ENCODE measurements around the gene FADS6.

The FADS6 gene

DNA sequence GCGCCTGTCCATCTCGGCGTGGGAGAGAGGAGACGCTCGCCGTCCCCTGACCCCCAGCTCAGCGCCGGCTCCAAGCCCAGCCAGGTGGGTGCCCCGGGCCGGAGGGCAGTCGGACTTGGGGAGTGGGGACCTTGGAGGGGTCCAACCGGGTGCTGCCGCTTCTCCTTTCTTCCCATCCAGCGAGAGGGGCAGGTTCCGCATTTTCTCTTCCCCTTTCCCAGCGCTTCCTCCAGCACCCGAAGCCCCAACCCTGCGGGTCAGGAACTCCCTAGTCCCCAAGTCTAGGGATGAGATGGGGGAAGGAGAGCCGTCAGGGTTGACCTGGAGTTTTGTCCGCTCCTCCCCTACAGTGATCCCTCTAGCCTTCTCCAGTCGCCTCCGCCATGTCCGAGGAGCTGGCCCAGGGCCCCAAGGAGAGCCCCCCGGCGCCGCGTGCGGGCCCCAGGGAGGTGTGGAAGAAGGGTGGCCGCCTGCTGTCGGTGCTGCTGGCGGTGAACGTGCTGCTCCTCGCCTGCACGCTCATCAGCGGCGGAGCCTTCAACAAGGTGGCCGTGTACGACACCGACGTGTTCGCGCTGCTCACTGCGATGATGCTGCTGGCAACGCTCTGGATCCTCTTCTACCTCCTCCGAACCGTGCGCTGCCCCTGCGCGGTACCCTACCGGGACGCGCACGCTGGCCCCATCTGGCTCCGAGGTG, 31.0 kb upstream of the FADS6 start, which contains the start of gene OTOP2:
Gene OTOP2, plus strand, starts transcription at position 24 of the 699 bp plus-strand sequence. Its CDS starts 360 bp downstream, at position 384.
- no peak within 1 kb of the TSS for H3K4me3 ChIP-seq (ENCODE audit: low read depth, low read length)
- TF ChIP-seq, protein P1, sequence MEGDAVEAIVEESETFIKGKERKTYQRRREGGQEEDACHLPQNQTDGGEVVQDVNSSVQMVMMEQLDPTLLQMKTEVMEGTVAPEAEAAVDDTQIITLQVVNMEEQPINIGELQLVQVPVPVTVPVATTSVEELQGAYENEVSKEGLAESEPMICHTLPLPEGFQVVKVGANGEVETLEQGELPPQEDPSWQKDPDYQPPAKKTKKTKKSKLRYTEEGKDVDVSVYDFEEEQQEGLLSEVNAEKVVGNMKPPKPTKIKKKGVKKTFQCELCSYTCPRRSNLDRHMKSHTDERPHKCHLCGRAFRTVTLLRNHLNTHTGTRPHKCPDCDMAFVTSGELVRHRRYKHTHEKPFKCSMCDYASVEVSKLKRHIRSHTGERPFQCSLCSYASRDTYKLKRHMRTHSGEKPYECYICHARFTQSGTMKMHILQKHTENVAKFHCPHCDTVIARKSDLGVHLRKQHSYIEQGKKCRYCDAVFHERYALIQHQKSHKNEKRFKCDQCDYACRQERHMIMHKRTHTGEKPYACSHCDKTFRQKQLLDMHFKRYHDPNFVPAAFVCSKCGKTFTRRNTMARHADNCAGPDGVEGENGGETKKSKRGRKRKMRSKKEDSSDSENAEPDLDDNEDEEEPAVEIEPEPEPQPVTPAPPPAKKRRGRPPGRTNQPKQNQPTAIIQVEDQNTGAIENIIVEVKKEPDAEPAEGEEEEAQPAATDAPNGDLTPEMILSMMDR (conservative IDR thresholded peaks at IDR 0.05; ENCODE audit: low read depth, low read length): no peak
- no peak for DNase-seq (ENCODE audit: low read depth)

DNA sequence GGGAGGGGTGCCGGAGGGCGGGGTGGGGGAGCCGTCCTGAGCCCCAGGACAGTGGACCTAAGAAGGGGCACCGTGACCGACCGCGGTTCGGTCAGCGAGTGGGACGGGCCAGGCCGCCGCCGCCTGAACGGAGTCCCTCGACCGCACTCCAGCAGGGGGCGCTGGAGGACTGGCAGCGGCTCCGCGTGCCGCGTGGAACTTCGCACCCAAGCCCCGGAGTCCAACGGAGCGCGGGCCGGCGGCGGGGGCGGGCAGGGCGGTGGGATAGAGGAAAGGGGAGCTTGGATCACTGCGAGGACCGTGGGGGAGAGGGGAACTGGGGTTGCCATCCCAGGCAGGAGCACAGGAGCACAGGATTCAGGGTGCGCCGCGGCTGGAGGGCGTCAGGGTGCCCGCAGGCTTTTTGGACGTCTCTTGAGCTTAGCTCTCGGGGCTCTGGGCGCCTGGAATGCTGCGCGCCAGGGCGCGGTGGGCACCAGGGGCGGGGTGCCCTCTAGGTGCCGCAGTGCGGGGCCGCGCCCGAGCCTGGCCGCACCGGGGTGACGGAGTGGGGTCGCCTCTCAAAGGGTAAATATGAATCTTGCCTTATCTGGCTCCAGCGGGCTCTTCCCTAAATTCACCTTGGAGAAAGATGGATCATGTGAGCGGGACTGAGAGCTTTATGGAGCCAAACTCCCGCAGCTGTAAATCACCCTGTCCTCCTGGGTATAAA, 30.3 kb upstream of the FADS6 start:
- DNase-seq (ENCODE audit: low read depth): peak; percentile 39
- TF ChIP-seq, protein P1 (conservative IDR thresholded peaks at IDR 0.05; ENCODE audit: low read depth, low read length): peak; percentile 64
- H3K4me3 ChIP-seq (ENCODE audit: low read depth, low read length): no peak overlapping the region

DNA sequence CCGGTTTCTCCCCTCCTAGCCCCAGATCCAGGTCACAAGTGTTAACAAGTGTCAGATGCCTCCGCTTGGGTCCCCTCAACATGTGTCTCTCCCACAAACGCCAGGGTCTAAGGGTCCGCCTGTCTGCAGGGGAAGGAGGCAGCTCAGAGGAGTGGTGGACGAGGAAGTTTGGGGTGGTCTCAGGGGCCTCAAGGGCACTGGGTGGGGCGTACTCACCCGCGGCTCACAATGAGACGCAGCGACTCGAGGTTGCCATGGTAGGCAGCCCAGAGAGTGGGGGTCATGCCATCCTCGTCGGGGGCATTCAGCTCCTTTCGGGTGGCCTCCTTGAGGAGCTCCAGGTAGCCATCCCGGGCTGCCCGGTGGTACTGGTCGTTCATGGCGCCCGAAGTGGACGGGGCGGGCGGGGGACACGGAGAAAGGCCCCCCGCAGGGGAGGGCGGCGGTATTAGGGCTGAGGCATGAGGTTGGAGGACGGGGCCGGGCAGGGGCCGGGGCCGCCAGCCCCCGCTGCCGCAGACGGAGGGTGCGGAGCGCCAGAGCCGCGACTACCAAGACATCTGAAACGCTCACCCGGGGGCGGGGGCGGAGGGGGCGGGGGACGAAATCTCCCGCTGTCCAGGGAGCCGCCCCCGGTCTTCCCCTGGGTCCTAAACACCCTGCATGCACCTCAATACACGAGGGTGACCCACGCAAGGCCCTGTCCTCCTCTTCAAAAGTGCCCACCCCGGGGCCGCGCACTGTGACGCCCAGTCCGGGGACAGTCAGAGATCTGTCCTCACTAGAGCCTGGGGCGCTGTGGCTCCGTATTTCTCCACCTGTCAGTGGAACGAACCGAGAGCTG, 29.5 kb upstream of the FADS6 start, which contains the start of gene USH1G:
Gene USH1G, minus strand, starts transcription at position 562 of the 844 bp plus-strand sequence. Its CDS starts 182 bp downstream, at position 380.
- H3K4me3 ChIP-seq (ENCODE audit: low read depth, low read length): no peak within 1 kb of the TSS
- no peak for DNase-seq (ENCODE audit: low read depth)

DNA sequence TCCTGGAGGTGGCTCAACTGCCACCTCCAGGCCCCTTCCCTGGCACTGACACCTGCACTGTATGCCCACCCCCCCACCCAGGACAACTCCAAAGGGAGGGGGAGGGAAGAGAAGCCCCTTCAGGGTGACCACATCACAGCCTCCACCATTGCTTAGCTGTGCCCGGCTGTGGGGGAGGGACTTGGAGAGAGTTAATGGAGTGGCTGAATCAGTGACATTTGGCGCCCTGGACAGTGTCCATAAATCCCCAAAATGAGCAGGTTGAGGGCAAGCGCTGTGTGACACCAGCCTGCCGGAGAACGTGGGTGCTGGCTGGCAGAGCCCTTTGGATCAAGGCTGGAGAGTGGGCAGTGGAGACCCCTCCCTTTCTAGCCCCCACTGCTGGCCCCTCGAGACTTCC, 28.7 kb upstream of the FADS6 start:
- TF ChIP-seq, protein P1 (conservative IDR thresholded peaks at IDR 0.05; ENCODE audit: low read depth, low read length): no peak
- no peak overlapping the region for H3K4me3 ChIP-seq (ENCODE audit: low read depth, low read length)

More for the DNA sequence above, 29.5 kb upstream of the FADS6 start, which contains the start of gene USH1G:
- TF ChIP-seq, protein P1 (conservative IDR thresholded peaks at IDR 0.05; ENCODE audit: low read depth, low read length): no peak

DNA sequence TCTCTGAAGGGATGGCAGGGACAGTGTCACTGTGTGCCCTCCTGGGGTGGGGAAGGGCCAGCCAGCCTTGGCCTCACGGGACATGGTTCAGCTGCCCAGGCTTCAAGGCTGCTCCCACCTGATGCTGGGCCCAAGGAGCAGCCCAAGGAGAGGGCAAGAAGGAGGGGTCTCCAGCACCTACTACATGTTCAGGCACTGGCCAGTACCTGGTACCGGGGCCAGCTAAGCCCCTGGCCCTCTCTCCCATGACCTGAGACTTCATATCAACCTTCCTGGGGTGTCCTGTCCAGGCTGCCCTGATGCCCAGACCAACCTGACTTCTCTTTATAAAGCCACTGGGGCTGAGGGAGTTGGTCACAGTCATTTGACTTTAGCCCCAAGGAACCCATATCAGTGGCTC, 28.3 kb upstream of the FADS6 start:
- TF ChIP-seq, protein P1 (conservative IDR thresholded peaks at IDR 0.05; ENCODE audit: low read depth, low read length): no peak
- H3K4me3 ChIP-seq (ENCODE audit: low read depth, low read length): no peak overlapping the region
- DNase-seq (ENCODE audit: low read depth): no peak

More for the DNA sequence above, 28.7 kb upstream of the FADS6 start:
- DNase-seq (ENCODE audit: low read depth): no peak

DNA sequence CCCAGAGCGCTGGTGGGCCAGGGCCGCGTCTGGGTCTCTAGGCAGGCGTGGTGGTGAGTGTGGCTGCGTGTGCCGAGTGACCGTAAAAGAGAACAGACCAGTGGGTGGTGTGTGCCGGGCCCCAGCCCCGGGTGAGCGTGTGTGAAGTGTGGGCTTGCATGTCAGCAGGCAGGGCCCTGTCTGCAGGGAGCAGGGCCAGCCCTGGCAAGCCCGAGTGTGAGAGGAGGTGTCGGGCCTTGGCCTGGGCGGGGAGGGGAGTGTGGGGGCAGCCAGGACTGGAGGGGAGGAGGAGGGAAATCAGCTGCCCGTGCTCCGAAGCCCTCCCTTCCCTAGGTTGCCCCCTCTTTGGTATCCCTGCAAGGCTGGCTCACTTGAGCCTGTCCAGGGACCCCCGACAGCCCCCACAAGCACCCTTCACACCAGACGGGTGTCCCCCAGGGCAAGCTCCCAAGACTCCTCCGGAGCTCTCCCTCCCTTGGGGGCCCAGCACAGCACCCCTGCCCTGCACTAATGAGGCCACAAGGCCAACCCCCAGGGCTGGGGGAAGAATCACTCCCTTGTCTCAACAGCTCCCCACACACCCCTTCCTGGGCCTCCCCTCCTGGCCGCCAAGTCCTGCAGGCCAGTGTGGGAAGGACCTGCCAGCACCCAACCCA, 27.7 kb upstream of the FADS6 start:
- no peak overlapping the region for H3K4me3 ChIP-seq (ENCODE audit: low read depth, low read length)
- TF ChIP-seq, protein P1 (conservative IDR thresholded peaks at IDR 0.05; ENCODE audit: low read depth, low read length): no peak
- no peak for DNase-seq (ENCODE audit: low read depth)
